Ovary (tissue), 9 donors: ENCODE results near the gene NAALADL2. TPM values are rescaled to one million over a fixed set of nuclear protein-coding genes. Genes with fewer than 3 reads are reported as not detected.
"Not testable (repeated sequence)": the region's sequence is repeated elsewhere in the genome, so short reads cannot be mapped to it uniquely, and the experiment has no call there.

ENCODE experiments used
- DNase-seq, 5 donors: peaks; one replicate each; pipeline ENCODE4 v3.0.0-alpha.2; 2019 to 2020
- H3K27ac ChIP-seq, 2 donors: fragments of 200-600 bp; one replicate each; pipeline versions ENCODE4 v1.5.1 to v1.8.0; 2019 to 2022
- H3K27me3 ChIP-seq: fragments of 200-600 bp; one replicate; pipeline ENCODE4 v1.8.0; 2022
- H3K36me3 ChIP-seq: fragments of 200-600 bp; sonication (generic); one replicate; pipeline ENCODE4 v1.5.1; 2019
- H3K4me1 ChIP-seq: one replicate; pipeline ENCODE4 v1.8.1; 2013; ENCODE audit warnings: mild to moderate bottlenecking, moderate library complexity; ENCODE audit not compliant: insufficient read depth
- H3K4me3 ChIP-seq: fragments of 200-600 bp; sonication (generic); one replicate; pipeline ENCODE4 v1.5.1; 2017
- H3K9me3 ChIP-seq, 2 donors: fragments of 200-600 bp in 1 of 2; sonication (generic) in 1 of 2; one replicate each; pipeline versions ENCODE4 v1.5.1 to v1.8.1; 2013 to 2019; ENCODE audit warnings: mild to moderate bottlenecking in 1 of 2, moderate library complexity in 1 of 2
- CTCF ChIP-seq, 3 donors: fragments of 450-650 bp in 2 of 3; fragments of 200-600 bp in 1 of 3; IDR thresholded peaks; one replicate each; pipeline versions ENCODE4 v1.5.1 to v1.8.0; 2016 to 2022; ENCODE audit warnings: antibody characterized with exemption in 3 of 3, mild to moderate bottlenecking in 1 of 3
- EP300 ChIP-seq: sonication (generic); formaldehyde crosslinking; IDR thresholded peaks from one replicate; pipeline ENCODE4 v1.6.1; 2017; ENCODE audit warnings: antibody characterized with exemption
- POLR2A ChIP-seq: fragments of 450-650 bp; IDR thresholded peaks from one replicate; pipeline ENCODE4 v1.6.1; 2017; ENCODE audit warnings: antibody characterized with exemption, mild to moderate bottlenecking, moderate library complexity
- WGBS, 3 donors: extraction: QIAGEN DNeasy Blood & Tissue Kit in 1 of 3; methylation state at CpG; one replicate each; pipeline versions ENCODE4 v1.1.5 to v1.1.7; 2013 to 2017; 5-methylcytosine and 5-hydroxymethylcytosine counted together
- intact Hi-C, 4 donors: fragments of 100-400 bp; cut with DNase I; formaldehyde crosslinking; loops; one replicate each; pipeline versions ENCODE4 v1.11.0 to v1.15.1; 2022 to 2023
- polyA plus RNA-seq, 2 donors: library from polyadenylated mRNA; stranded (reverse); fragments of 200-250 nt in 1 of 2; fragments of 350-450 nt in 1 of 2; fragmentation: Illumina TruSeq in 1 of 2; extraction: RNeasy Lipid Tissue Mini Kit (QIAGEN cat#74804) in 1 of 2; gene quantifications; one replicate each; pipeline ENCODE4 v1.2.3, GENCODE V29; 2013 to 2014
- total RNA-seq, 7 donors: library from RNA; depleted of rRNA in 2 of 7; stranded (reverse); fragments of >200 nt in 2 of 7; fragmentation: NEBNext Ultra II Directional in 3 of 7; extraction: Animal tissue kit (Norgen Biotek cat#: 25700) in 3 of 7; gene quantifications; one replicate each; pipeline versions ENCODE4 v1.1.0 to v1.2.4, GENCODE V29; 2016 to 2023
- donor health status: DM: no; HTN: no; CAD: no; lungs with moderate emphysema.
- donor health status: DM: no; HTN: no; CAD: no.
- donor health status: Bipolar disorder and iron deficiency.
- donor health status: DM: yes; HTN: yes; CAD: no.
- donor health status: DM: no; HTN: no; CAD: no.
- donor health status: DM: yes; HTN: yes; CAD: no.

The NAALADL2 gene
- total and polyA plus RNA-seq, 9 donors, result 2.3 to 29.3 (median 15.2) TPM

- intact Hi-C loops, result no loop called here
- no peak for TF ChIP-seq EP300
- no peak for TF ChIP-seq CTCF (IDR thresholded peaks at IDR 0.05)
- no peak for TF ChIP-seq POLR2A
- no peaks in the 10 kb centered on the region for H3K27me3 ChIP-seq
- no peak for DNase-seq
- no peak overlapping the region for H3K27ac ChIP-seq
- no peaks in the 10 kb centered on the region for H3K36me3 ChIP-seq
- H3K4me1 ChIP-seq, result no peaks in the 10 kb centered on the region
- no peak overlapping the region for H3K4me3 ChIP-seq
- 93 to 97% (median 96%) methylated on average over 2 of the region's 2 CpGs for WGBS, 3 donors
- H3K9me3 ChIP-seq, result no peaks in the 10 kb centered on the region
Observed at GRCh38 chr3:175826759-175827158, 967.6 kb downstream of the NAALADL2 start.

GRCh38 chr3:175829809-175830208 lies 970.7 kb downstream of the NAALADL2 start:
- H3K4me1 ChIP-seq, DNase-seq, H3K27ac ChIP-seq, H3K27me3 ChIP-seq, H3K9me3 ChIP-seq, intact Hi-C loops, H3K36me3 ChIP-seq, H3K4me3 ChIP-seq: not testable (repeated sequence)
- 84 to 85% (median 84%) methylated on average over 8 of the region's 8 CpGs for WGBS, 3 donors

- intact Hi-C loops, H3K27ac ChIP-seq, H3K36me3 ChIP-seq, H3K4me1 ChIP-seq, H3K4me3 ChIP-seq, H3K9me3 ChIP-seq, DNase-seq, H3K27me3 ChIP-seq: not testable (repeated sequence)
- WGBS, 3 donors, result 92 to 93% (median 93%) methylated on average over 6 of the region's 6 CpGs
Observed at GRCh38 chr3:175835763-175836162, 976.6 kb downstream of the NAALADL2 start.

- Histone ChIP-seq H3K4me3 (no peak overlapping the region), H3K9me3 (no peaks in the 10 kb centered on the region), H3K27ac (no peak overlapping the region), H3K27me3 (no peaks in the 10 kb centered on the region), H3K36me3 (no peaks in the 10 kb centered on the region), H3K4me1 (no peaks in the 10 kb centered on the region)
- DNase-seq, result no peak
- WGBS, 3 donors, result 80 to 82% (median 81%) methylated on average over 4 of the region's 4 CpGs
- TF ChIP-seq CTCF (IDR thresholded peaks at IDR 0.05), result no peak
- no peak for TF ChIP-seq POLR2A
- no peak for TF ChIP-seq EP300
- intact Hi-C loops, result no loop called here
Observed at GRCh38 chr3:175836617-175837016, 977.5 kb downstream of the NAALADL2 start.

GRCh38 chr3:175837962-175838361 lies 978.8 kb downstream of the NAALADL2 start:
- Histone ChIP-seq H3K36me3 (no peaks in the 10 kb centered on the region), H3K27ac (no peak overlapping the region), H3K27me3 (no peaks in the 10 kb centered on the region), H3K9me3 (no peaks in the 10 kb centered on the region), H3K4me1 (no peaks in the 10 kb centered on the region), H3K4me3 (no peak overlapping the region)
- WGBS, 3 donors, result 30 to 47% (median 35%) methylated on average over 2 of the region's 2 CpGs
- no peak for DNase-seq
- intact Hi-C loops, result no loop called here
- TF ChIP-seq CTCF (IDR thresholded peaks at IDR 0.05) (no peak), POLR2A (no peak), EP300 (no peak)
